SK-N-SH (cell line): Measurements from ENCODE around the gene FBN2. TPM values are rescaled to one million over a fixed set of nuclear protein-coding genes. Genes with fewer than 3 reads are reported as not detected.

ENCODE experiments used
- CTCF ChIA-PET: fragments of 300-600, 350-600 bp; formaldehyde crosslinking; extraction: SDS; loops from one replicate; lab custom pipeline; 2021; lab: Yijun Ruan, JAX
- POLR2A ChIA-PET: fragments of 350-600 bp; sonication (Branson Sonifier 250); formaldehyde crosslinking; extraction: SDS; loops from one replicate; lab custom pipeline; 2020; ENCODE audit warnings: antibody characterized with exemption, inconsistent platforms; lab: Yijun Ruan, JAX
- DNase-seq: peaks from one replicate; pipeline ENCODE4 v3.0.0; 2012
- H2AFZ ChIP-seq: fragments of 200-600 bp; sonication (generic); 2 replicates; pipeline ENCODE4 v1.8.1; 2016; ENCODE audit warnings: antibody characterized with exemption, mild to moderate bottlenecking, low read depth
- H3F3A ChIP-seq: fragments of 200-600 bp; sonication (generic); replicated peaks from 2 replicates; pipeline ENCODE3; 2016; ENCODE audit warnings: antibody characterized with exemption, mild to moderate bottlenecking; ENCODE audit not compliant: insufficient read depth
- H3K27ac ChIP-seq, 2 experiments: fragments of 200-500 bp in 1 of 2; fragments of 200-600 bp in 1 of 2; sonication (Bioruptor generic) in 1 of 2; sonication (generic), shearing (Covaris generic) in 1 of 2; 2 replicates each; pipeline versions ENCODE4 v1.5.1 to v1.6.1; 2014 to 2016; ENCODE audit warnings: low read depth in 2 of 2, inconsistent platforms in 1 of 2, low read length in 1 of 2, mild to moderate bottlenecking in 1 of 2, mixed read lengths in 1 of 2
- H3K27me3 ChIP-seq: fragments of 200-600 bp; sonication (generic), shearing (Covaris generic); 2 replicates; pipeline ENCODE4 v1.6.1; 2016; ENCODE audit warnings: mixed run types; ENCODE audit not compliant: insufficient read depth
- H3K36me3 ChIP-seq, 2 experiments: fragments of 200-500 bp in 1 of 2; fragments of 200-600 bp in 1 of 2; sonication (Bioruptor generic) in 1 of 2; sonication (generic) in 1 of 2; replicated peaks in 1 of 2; 2 replicates each; pipeline versions ENCODE3 to v1.5.1; 2014 to 2016; ENCODE audit warnings: low read length in 1 of 2, mild to moderate bottlenecking in 1 of 2; ENCODE audit not compliant: insufficient read depth in 2 of 2, control insufficient read depth in 1 of 2
- H3K4me1 ChIP-seq, 2 experiments: fragments of 200-500 bp in 1 of 2; fragments of 200-600 bp in 1 of 2; sonication (Bioruptor generic) in 1 of 2; sonication (generic), shearing (Covaris generic) in 1 of 2; 2 replicates each; pipeline versions ENCODE4 v1.5.1 to v1.6.1; 2014 to 2016; ENCODE audit warnings: low read depth in 1 of 2, low read length in 1 of 2, mixed run types in 1 of 2; ENCODE audit not compliant: insufficient read depth in 2 of 2, control insufficient read depth in 1 of 2
- H3K4me2 ChIP-seq: fragments of 200-600 bp; sonication (generic), shearing (Covaris generic); 2 replicates; pipeline ENCODE4 v1.6.1; 2017; ENCODE audit warnings: mixed run types
- H3K4me3 ChIP-seq, 2 experiments: fragments of 200-500 bp in 1 of 2; fragments of 200-600 bp in 1 of 2; sonication (Bioruptor generic) in 1 of 2; sonication (generic), shearing (Covaris generic) in 1 of 2; 2 replicates each; pipeline versions ENCODE4 v1.5.1 to v1.8.1; 2014 to 2016; ENCODE audit warnings: low read depth in 2 of 2, inconsistent platforms in 1 of 2, low read length in 1 of 2, mild to moderate bottlenecking in 1 of 2, mixed read lengths in 1 of 2, moderate library complexity in 1 of 2
- H3K79me2 ChIP-seq: fragments of 200-600 bp; sonication (generic); 2 replicates; pipeline ENCODE4 v1.8.1; 2017; ENCODE audit warnings: mild to moderate bottlenecking; ENCODE audit not compliant: insufficient read depth
- H3K9ac ChIP-seq: fragments of 200-600 bp; sonication (generic); 2 replicates; pipeline ENCODE4 v1.6.1; 2017; ENCODE audit warnings: mixed run types
- H3K9me2 ChIP-seq: fragments of 200-600 bp; sonication (generic); 2 replicates; pipeline ENCODE4 v1.6.1; 2017; ENCODE audit warnings: mixed run types
- H3K9me3 ChIP-seq: fragments of 200-600 bp; sonication (generic); 2 replicates; pipeline ENCODE4 v1.6.1; 2017; ENCODE audit warnings: mixed run types, mild to moderate bottlenecking, moderate library complexity
- H4K20me1 ChIP-seq: fragments of 200-600 bp; sonication (generic); 2 replicates; pipeline ENCODE4 v1.6.1; 2017; ENCODE audit warnings: mild to moderate bottlenecking, mixed run types; ENCODE audit not compliant: insufficient read depth
- CHD2 ChIP-seq: fragments of 150-350 bp; IDR thresholded peaks from 2 replicates; pipeline ENCODE4 v1.6.1; 2018; ENCODE audit warnings: low read length; ENCODE audit not compliant: partially characterized antibody
- ELF1 ChIP-seq: IDR thresholded peaks from 2 replicates; pipeline ENCODE4 v1.4.0; 2012
- EP300 ChIP-seq, 2 experiments: IDR thresholded peaks; 2 replicates each; pipeline versions ENCODE4 v1.4.0 to v1.6.1; 2012; ENCODE audit warnings: borderline replicate concordance in 1 of 2, low read depth in 1 of 2, low read length in 1 of 2
- FOSL2 ChIP-seq: IDR thresholded peaks from 2 replicates; pipeline ENCODE4 v1.4.0; 2012; ENCODE audit warnings: low read depth, mild to moderate bottlenecking, moderate library complexity, borderline replicate concordance
- FOXM1 ChIP-seq: IDR thresholded peaks from 2 replicates; pipeline ENCODE4 v1.4.0; 2012; ENCODE audit warnings: low read depth, mild to moderate bottlenecking
- GABPA ChIP-seq: IDR thresholded peaks from 2 replicates; pipeline ENCODE4 v1.4.0; 2012; ENCODE audit warnings: low read depth, mild to moderate bottlenecking
- GATA2 ChIP-seq: sonication (generic); formaldehyde crosslinking; IDR thresholded peaks from 2 replicates; pipeline ENCODE4 v1.5.0; 2020; ENCODE audit warnings: mild to moderate bottlenecking, missing genetic modification reagents
- JUND ChIP-seq: IDR thresholded peaks from 2 replicates; pipeline ENCODE4 v1.4.0; 2012
- MEF2A ChIP-seq: IDR thresholded peaks from 2 replicates; pipeline ENCODE4 v1.4.0; 2012; ENCODE audit warnings: low read depth, borderline replicate concordance
- MXI1 ChIP-seq: IDR thresholded peaks from 2 replicates; pipeline ENCODE4 v1.6.1; 2012; ENCODE audit warnings: mild to moderate bottlenecking, low read depth, low read length, improper control_type of control experiment
- RCOR1 ChIP-seq: fragments of 150-350 bp; IDR thresholded peaks from 2 replicates; pipeline ENCODE4 v1.6.1; 2017; ENCODE audit warnings: antibody characterized with exemption, low read length
- SIN3A ChIP-seq: IDR thresholded peaks from 2 replicates; pipeline ENCODE4 v1.6.1; 2012; ENCODE audit warnings: low read depth, mild to moderate bottlenecking, low read length, moderate library complexity, borderline replicate concordance
- SMC3 ChIP-seq: IDR thresholded peaks from 2 replicates; pipeline ENCODE4 v1.6.1; 2012; ENCODE audit warnings: low read depth, low read length, improper control_type of control experiment
- TEAD4 ChIP-seq: IDR thresholded peaks from 2 replicates; pipeline ENCODE4 v1.4.0; 2012; ENCODE audit warnings: mild to moderate bottlenecking, borderline replicate concordance; ENCODE audit not compliant: insufficient read depth
- WGBS: methylation state at CpG from one replicate; pipeline ENCODE4 v1.1.6; 2017; ENCODE audit warnings: low lambda C conversion rate; 5-methylcytosine and 5-hydroxymethylcytosine counted together
- polyA plus RNA-seq, 3 experiments: library from polyadenylated mRNA; depleted of rRNA; stranded (reverse); fragments of >200 nt; gene quantifications; 2 replicates each; pipeline ENCODE4 v1.2.3, GENCODE V29; 2012
- TF ChIP-seq, protein P1 (sequence below): IDR thresholded peaks from 2 replicates; pipeline ENCODE4 v1.4.0; 2012; ENCODE audit warnings: low read depth
- TF ChIP-seq, protein P2 (sequence below): IDR thresholded peaks from 2 replicates; pipeline ENCODE4 v1.6.1; 2012; ENCODE audit warnings: mild to moderate bottlenecking, low read depth, low read length, moderate library complexity
- TF ChIP-seq, protein P3 (sequence below): IDR thresholded peaks from 2 replicates; pipeline ENCODE4 v1.4.0; 2012; ENCODE audit warnings: low read depth, borderline replicate concordance
- TF ChIP-seq, protein P4 (sequence below): IDR thresholded peaks from 2 replicates; pipeline ENCODE4; 2012
- TF ChIP-seq, protein P5 (sequence below): fragments of 150-350 bp; IDR thresholded peaks from 2 replicates; pipeline ENCODE4 v1.6.1; 2017; ENCODE audit warnings: antibody characterized with exemption, low read length, low read depth, borderline replicate concordance

Gene FBN2
- polyA plus RNA-seq, 1 of the 3 experiments (the other 2 are of a cell fraction) = 2.2 TPM

DNA sequence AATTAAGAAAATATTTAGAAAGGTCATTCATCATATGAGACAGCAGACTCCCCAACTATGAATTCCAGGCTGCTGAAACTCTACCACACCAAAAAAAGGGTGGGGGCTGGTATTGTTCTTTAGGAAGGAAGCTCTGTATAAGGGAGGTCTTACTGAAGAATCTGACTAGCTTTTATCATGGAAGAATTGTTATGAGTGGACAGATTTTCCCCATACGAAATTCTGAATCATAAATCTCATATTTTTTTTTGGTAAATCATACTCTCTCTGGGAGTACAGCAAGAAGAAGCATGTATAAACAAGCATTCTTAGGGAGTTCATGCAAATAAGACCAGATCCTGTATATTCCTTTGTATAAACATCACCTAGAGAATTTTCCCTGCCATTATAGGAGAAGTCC is 234.5 kb downstream of the FBN2 start (continued):
- no peak for TF ChIP-seq GABPA

DNA sequence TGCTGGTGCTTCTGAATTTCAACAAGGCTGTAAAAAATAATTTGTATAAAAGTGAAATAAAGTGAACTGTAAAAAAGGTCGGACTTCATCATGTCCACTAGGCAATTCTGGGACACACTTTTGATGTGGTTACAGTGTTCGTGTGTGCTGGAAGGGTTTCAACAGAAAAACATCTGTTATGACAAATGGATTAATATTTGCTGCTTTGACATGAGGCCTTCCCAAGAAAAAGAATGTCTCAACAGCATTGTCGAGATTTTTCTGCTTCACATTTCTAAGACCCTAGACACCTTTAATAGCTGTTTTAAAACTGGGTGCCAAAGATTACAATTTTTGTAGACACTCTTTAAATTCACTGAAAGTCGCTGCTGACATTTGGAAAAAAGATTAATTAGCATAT is 237.9 kb downstream of the FBN2 start:
- Histone ChIP-seq H3K9ac (no peak overlapping the region), H3K4me3 (no peak overlapping the region), H3K27ac (no peak overlapping the region)
- no peak for DNase-seq
- CTCF ChIA-PET = no interaction called here
- TF ChIP-seq FOSL2 (no peak), EP300 (IDR thresholded peaks at IDR 0.05; ENCODE audit: borderline replicate concordance in 1 of 2, low read depth in 1 of 2, low read length in 1 of 2) (no peak), ELF1 (no peak), MXI1 (no peak), TEAD4 (no peak), CHD2 (no peak), JUND (no peak)
- TF ChIP-seq, protein P1, sequence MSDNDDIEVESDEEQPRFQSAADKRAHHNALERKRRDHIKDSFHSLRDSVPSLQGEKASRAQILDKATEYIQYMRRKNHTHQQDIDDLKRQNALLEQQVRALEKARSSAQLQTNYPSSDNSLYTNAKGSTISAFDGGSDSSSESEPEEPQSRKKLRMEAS = no peak
- TF ChIP-seq, protein P2, sequence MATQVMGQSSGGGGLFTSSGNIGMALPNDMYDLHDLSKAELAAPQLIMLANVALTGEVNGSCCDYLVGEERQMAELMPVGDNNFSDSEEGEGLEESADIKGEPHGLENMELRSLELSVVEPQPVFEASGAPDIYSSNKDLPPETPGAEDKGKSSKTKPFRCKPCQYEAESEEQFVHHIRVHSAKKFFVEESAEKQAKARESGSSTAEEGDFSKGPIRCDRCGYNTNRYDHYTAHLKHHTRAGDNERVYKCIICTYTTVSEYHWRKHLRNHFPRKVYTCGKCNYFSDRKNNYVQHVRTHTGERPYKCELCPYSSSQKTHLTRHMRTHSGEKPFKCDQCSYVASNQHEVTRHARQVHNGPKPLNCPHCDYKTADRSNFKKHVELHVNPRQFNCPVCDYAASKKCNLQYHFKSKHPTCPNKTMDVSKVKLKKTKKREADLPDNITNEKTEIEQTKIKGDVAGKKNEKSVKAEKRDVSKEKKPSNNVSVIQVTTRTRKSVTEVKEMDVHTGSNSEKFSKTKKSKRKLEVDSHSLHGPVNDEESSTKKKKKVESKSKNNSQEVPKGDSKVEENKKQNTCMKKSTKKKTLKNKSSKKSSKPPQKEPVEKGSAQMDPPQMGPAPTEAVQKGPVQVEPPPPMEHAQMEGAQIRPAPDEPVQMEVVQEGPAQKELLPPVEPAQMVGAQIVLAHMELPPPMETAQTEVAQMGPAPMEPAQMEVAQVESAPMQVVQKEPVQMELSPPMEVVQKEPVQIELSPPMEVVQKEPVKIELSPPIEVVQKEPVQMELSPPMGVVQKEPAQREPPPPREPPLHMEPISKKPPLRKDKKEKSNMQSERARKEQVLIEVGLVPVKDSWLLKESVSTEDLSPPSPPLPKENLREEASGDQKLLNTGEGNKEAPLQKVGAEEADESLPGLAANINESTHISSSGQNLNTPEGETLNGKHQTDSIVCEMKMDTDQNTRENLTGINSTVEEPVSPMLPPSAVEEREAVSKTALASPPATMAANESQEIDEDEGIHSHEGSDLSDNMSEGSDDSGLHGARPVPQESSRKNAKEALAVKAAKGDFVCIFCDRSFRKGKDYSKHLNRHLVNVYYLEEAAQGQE = no peak
- TF ChIP-seq, all 33 proteins: peak for 0
- H3K4me1 ChIP-seq = no peaks in the 10 kb centered on the region
- H3K27me3 ChIP-seq = no peaks in the 10 kb centered on the region
- H3K79me2 ChIP-seq = no peaks in the 10 kb centered on the region
- peaks cover 0 to 4% of the 10 kb centered on the region in 2 experiments for H3K36me3 ChIP-seq
- H3K4me2 ChIP-seq = no peak overlapping the region
- 5% methylated on average over 4 of the region's 4 CpGs for WGBS
- no peaks in the 10 kb centered on the region for H4K20me1 ChIP-seq
- H3K9me2 ChIP-seq = no peaks in the 10 kb centered on the region
- no peak overlapping the region for H2AFZ ChIP-seq
- no peaks in the 10 kb centered on the region for H3K9me3 ChIP-seq
- no peaks in the 10 kb centered on the region for H3F3A ChIP-seq
- POLR2A ChIA-PET = no interaction called here

DNA sequence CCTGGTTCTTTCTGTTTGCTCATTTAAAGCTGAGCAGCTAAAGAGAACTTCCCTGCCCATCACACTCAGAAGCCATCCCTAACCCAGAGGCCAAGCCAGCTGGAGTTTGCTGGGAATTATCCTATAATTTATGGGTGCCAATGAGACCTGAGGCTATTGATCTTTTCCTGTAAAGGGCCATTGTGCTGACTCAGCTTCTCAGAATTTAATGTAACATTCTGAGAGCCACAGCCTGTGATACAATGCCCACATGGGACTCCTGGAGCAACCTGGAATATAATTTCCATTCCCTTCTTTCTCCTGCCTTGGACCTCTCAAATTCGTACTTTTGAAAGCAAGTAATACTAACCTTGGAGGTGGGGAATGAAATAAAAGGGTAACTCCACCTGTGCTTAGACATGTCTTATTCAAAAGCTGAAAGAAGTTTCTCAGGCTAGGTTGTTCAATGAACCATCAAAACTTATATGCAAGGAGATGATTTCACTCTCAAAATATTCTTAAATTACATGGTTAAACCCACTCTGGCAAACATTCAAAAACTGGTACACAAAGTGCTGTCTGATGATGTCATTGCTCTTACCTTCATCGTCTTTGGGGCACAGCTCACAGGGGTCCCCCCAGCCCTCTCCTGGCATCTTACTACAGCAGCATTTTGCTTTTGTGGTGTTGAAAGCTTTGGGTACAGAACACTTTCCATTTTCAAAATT is 247.7 kb downstream of the FBN2 start:
- H3K79me2 ChIP-seq = no peaks in the 10 kb centered on the region
- H3K4me3 ChIP-seq = no peak overlapping the region
- no peaks in the 10 kb centered on the region for H3F3A ChIP-seq
- no peak overlapping the region for H2AFZ ChIP-seq
- ChIA-PET POLR2A (no interaction called here), CTCF (no interaction called here)
- no peak overlapping the region for H3K4me2 ChIP-seq
- no peaks in the 10 kb centered on the region for H3K9me2 ChIP-seq
- no peak overlapping the region for H3K27ac ChIP-seq
- no peaks in the 10 kb centered on the region for H3K27me3 ChIP-seq
- H3K4me1 ChIP-seq = no peaks in the 10 kb centered on the region
- DNase-seq = no peak
- H4K20me1 ChIP-seq = no peaks in the 10 kb centered on the region
- no peaks in the 10 kb centered on the region for H3K36me3 ChIP-seq
- WGBS = 4% methylated on average over 2 of the region's 2 CpGs
- H3K9me3 ChIP-seq = no peaks in the 10 kb centered on the region
- no peak overlapping the region for H3K9ac ChIP-seq
- TF ChIP-seq FOSL2 = no peak
- TF ChIP-seq GATA2 = no peak
- no peak for TF ChIP-seq FOXM1
- no peak for TF ChIP-seq SIN3A
- no peak for TF ChIP-seq ELF1
- TF ChIP-seq EP300 (IDR thresholded peaks at IDR 0.05; ENCODE audit: borderline replicate concordance in 1 of 2, low read depth in 1 of 2, low read length in 1 of 2) = no peak
- TF ChIP-seq, protein P3, sequence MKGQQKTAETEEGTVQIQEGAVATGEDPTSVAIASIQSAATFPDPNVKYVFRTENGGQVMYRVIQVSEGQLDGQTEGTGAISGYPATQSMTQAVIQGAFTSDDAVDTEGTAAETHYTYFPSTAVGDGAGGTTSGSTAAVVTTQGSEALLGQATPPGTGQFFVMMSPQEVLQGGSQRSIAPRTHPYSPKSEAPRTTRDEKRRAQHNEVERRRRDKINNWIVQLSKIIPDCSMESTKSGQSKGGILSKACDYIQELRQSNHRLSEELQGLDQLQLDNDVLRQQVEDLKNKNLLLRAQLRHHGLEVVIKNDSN = no peak
- TF ChIP-seq CHD2 = no peak
- TF ChIP-seq, protein P4, sequence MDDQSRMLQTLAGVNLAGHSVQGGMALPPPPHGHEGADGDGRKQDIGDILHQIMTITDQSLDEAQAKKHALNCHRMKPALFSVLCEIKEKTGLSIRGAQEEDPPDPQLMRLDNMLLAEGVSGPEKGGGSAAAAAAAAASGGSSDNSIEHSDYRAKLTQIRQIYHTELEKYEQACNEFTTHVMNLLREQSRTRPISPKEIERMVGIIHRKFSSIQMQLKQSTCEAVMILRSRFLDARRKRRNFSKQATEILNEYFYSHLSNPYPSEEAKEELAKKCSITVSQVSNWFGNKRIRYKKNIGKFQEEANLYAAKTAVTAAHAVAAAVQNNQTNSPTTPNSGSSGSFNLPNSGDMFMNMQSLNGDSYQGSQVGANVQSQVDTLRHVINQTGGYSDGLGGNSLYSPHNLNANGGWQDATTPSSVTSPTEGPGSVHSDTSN = no peak
- no peak for TF ChIP-seq SMC3
- TF ChIP-seq MXI1 = no peak
- TF ChIP-seq RCOR1 = no peak
- TF ChIP-seq, protein P5, sequence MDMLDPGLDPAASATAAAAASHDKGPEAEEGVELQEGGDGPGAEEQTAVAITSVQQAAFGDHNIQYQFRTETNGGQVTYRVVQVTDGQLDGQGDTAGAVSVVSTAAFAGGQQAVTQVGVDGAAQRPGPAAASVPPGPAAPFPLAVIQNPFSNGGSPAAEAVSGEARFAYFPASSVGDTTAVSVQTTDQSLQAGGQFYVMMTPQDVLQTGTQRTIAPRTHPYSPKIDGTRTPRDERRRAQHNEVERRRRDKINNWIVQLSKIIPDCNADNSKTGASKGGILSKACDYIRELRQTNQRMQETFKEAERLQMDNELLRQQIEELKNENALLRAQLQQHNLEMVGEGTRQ = no peak
- TF ChIP-seq MEF2A = no peak
- no peak for TF ChIP-seq GABPA
